Cardiac muscle cell (in vitro differentiated cells and primary cell): ENCODE data around the gene USP6. TPM values are rescaled to one million over a fixed set of nuclear protein-coding genes. Genes with fewer than 3 reads are reported as not detected.

Experiments used
- DNase-seq, 2 donors: peaks; one replicate each; pipeline versions ENCODE4 v3.0.0 to v3.0.0-alpha.2; 2010 to 2017; ENCODE audit warnings: low read depth in 1 of 2, low spot score in 1 of 2
- H3K27ac ChIP-seq: fragments of 200-600 bp; sonication (generic); 2 replicates; pipeline ENCODE4 v1.5.1; 2016
- H3K27me3 ChIP-seq: fragments of 200-600 bp; sonication (generic); 2 replicates; pipeline ENCODE4 v1.6.0; 2016; ENCODE audit warnings: control low read depth
- H3K36me3 ChIP-seq: fragments of 200-600 bp; sonication (generic); 2 replicates; pipeline ENCODE4 v1.5.1; 2016; ENCODE audit warnings: control low read depth
- H3K4me1 ChIP-seq: fragments of 200-600 bp; sonication (generic); 2 replicates; pipeline ENCODE4 v1.8.1; 2017; ENCODE audit warnings: low read depth, mild to moderate bottlenecking, mixed run types
- H3K4me3 ChIP-seq: fragments of 200-600 bp; sonication (generic); 2 replicates; pipeline ENCODE4 v1.5.1; 2016; ENCODE audit warnings: mild to moderate bottlenecking
- H3K9me3 ChIP-seq: fragments of 200-600 bp; sonication (generic); 2 replicates; pipeline ENCODE4 v1.5.1; 2017; ENCODE audit warnings: low read depth, mild to moderate bottlenecking, control low read depth
- polyA plus RNA-seq: library from polyadenylated mRNA; unstranded; fragments of >200 nt; fragmentation: Nextera tagmentation; extraction: Ambion mirVana; gene quantifications from 2 replicates; pipeline ENCODE4 v1.2.1, GENCODE V29; 2016
- total RNA-seq: library from RNA; depleted of rRNA; stranded (reverse); fragments of >200 nt; gene quantifications from 2 replicates; pipeline ENCODE4 v1.2.3, GENCODE V29; 2016
- TF ChIP-seq, protein P1 (sequence below): IDR thresholded peaks from 2 replicates; pipeline ENCODE4 v1.5.1; 2012; ENCODE audit warnings: low read depth, mild to moderate bottlenecking, low read length

The USP6 gene
- total and polyA plus RNA-seq, 2 experiments from 2014 or later: 0.03 to 0.53 TPM

GRCh38 chr17:5078106-5079028 lies 37.5 kb upstream of the USP6 start, which contains the start of gene ZFP3:
ZFP3 (plus strand) TSS chr17:5078467; CDS start chr17:5091505, 13,038 bp downstream.
- Histone ChIP-seq H3K27me3 (no peaks in the 10 kb centered on the region), H3K4me3 (peak within 1 kb of the TSS; percentile 14), H3K36me3 (no peaks in the 10 kb centered on the region), H3K4me1 (no peaks in the 10 kb centered on the region), H3K9me3 (no peaks in the 10 kb centered on the region), H3K27ac (no peak within 1 kb of the TSS)
- peak; percentile 29 to 87 for DNase-seq
- TF ChIP-seq, protein P1, sequence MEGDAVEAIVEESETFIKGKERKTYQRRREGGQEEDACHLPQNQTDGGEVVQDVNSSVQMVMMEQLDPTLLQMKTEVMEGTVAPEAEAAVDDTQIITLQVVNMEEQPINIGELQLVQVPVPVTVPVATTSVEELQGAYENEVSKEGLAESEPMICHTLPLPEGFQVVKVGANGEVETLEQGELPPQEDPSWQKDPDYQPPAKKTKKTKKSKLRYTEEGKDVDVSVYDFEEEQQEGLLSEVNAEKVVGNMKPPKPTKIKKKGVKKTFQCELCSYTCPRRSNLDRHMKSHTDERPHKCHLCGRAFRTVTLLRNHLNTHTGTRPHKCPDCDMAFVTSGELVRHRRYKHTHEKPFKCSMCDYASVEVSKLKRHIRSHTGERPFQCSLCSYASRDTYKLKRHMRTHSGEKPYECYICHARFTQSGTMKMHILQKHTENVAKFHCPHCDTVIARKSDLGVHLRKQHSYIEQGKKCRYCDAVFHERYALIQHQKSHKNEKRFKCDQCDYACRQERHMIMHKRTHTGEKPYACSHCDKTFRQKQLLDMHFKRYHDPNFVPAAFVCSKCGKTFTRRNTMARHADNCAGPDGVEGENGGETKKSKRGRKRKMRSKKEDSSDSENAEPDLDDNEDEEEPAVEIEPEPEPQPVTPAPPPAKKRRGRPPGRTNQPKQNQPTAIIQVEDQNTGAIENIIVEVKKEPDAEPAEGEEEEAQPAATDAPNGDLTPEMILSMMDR: peak; percentile 5

- Histone ChIP-seq H3K36me3 (no peaks in the 10 kb centered on the region), H3K27me3 (no peaks in the 10 kb centered on the region), H3K9me3 (no peaks in the 10 kb centered on the region), H3K4me3 (no peak overlapping the region), H3K27ac (no peak overlapping the region), H3K4me1 (no peaks in the 10 kb centered on the region)
- DNase-seq: no peak
- TF ChIP-seq, protein P1: no peak
These were observed 35.2 kb upstream of the USP6 start for GRCh38 chr17:5080591-5080990.

DNA sequence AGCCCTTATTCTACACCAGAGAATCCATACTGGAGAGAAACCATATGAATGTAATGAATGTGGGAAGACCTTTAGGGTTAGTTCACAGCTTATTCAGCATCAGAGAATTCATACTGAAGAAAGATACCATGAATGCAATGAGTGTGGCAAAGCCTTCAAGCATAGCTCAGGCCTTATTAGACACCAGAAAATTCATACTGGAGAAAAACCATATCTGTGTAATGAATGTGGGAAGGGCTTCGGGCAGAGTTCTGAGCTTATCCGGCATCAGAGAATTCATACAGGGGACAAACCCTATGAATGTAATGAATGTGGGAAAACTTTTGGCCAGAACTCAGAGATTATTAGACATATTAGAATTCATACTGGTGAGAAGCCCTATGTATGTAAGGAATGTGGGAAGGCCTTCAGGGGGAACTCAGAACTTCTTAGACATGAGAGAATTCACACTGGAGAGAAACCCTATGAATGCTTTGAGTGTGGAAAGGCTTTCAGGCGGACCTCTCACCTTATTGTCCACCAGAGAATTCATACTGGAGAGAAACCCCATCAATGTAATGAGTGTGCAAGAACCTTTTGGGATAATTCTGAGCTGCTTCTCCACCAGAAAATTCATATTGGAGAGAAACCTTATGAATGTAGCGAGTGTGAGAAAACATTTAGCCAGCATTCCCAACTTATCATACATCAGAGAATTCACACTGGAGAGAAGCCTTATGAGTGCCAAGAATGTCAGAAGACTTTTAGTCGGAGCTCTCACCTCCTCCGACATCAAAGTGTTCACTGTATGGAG lies 23.4 kb upstream of the USP6 start:
- H3K36me3 ChIP-seq: no peaks in the 10 kb centered on the region
- no peak for DNase-seq
- H3K27ac ChIP-seq: no peak overlapping the region
- TF ChIP-seq, protein P1: no peak
- H3K9me3 ChIP-seq: peaks cover 3% of the 10 kb centered on the region
- H3K4me1 ChIP-seq: no peaks in the 10 kb centered on the region
- H3K27me3 ChIP-seq: no peaks in the 10 kb centered on the region
- no peak overlapping the region for H3K4me3 ChIP-seq

- peak overlapping the region; percentile 24 for H3K27ac ChIP-seq
- peaks cover 3% of the 10 kb centered on the region for H3K9me3 ChIP-seq
- H3K4me3 ChIP-seq: peak overlapping the region; percentile 35
- no peak for DNase-seq
- no peaks in the 10 kb centered on the region for H3K36me3 ChIP-seq
- no peaks in the 10 kb centered on the region for H3K4me1 ChIP-seq
- TF ChIP-seq, protein P1: no peak
- H3K27me3 ChIP-seq: no peaks in the 10 kb centered on the region
These were observed 19.1 kb upstream of the USP6 start for GRCh38 chr17:5096731-5097100.

GRCh38 chr17:5097101-5097834 lies 18.6 kb upstream of the USP6 start:
- H3K4me3 ChIP-seq: peak overlapping the region; percentile 35

More at GRCh38 chr17:5097101-5097834, 18.6 kb upstream of the USP6 start:
- TF ChIP-seq, protein P1: no peak
- no peaks in the 10 kb centered on the region for H3K27me3 ChIP-seq
- no peaks in the 10 kb centered on the region for H3K36me3 ChIP-seq
- DNase-seq: peak in 1 of 2 donors; percentile 87
- H3K27ac ChIP-seq: peak overlapping the region; percentile 24
- H3K9me3 ChIP-seq: peaks cover 3% of the 10 kb centered on the region
- no peaks in the 10 kb centered on the region for H3K4me1 ChIP-seq
